Mammary epithelial cell (primary cell): ENCODE results near the gene PLBD2.

Experiments
- EZH2 ChIP-seq: IDR thresholded peaks from 2 replicates; pipeline ENCODE4 v1.6.1; 2012; ENCODE audit warnings: low read length, inconsistent platforms, borderline replicate concordance
- TF ChIP-seq, protein P1 (sequence below), 2 donors: IDR thresholded peaks in 1 of 2; conservative IDR thresholded peaks in 1 of 2; 2 replicates each; pipeline ENCODE4 v1.5.1; 2011 to 2012; ENCODE audit warnings: inconsistent platforms in 2 of 2, low read length in 2 of 2, mild to moderate bottlenecking in 2 of 2, control low read depth in 1 of 2, low read depth in 1 of 2; ENCODE audit not compliant: insufficient read depth in 1 of 2; ENCODE audit errors: extremely low read depth in 1 of 2

GRCh38 chr12:113329022-113329790 lies 29.2 kb upstream of the PLBD2 start:
- TF ChIP-seq, protein P1, sequence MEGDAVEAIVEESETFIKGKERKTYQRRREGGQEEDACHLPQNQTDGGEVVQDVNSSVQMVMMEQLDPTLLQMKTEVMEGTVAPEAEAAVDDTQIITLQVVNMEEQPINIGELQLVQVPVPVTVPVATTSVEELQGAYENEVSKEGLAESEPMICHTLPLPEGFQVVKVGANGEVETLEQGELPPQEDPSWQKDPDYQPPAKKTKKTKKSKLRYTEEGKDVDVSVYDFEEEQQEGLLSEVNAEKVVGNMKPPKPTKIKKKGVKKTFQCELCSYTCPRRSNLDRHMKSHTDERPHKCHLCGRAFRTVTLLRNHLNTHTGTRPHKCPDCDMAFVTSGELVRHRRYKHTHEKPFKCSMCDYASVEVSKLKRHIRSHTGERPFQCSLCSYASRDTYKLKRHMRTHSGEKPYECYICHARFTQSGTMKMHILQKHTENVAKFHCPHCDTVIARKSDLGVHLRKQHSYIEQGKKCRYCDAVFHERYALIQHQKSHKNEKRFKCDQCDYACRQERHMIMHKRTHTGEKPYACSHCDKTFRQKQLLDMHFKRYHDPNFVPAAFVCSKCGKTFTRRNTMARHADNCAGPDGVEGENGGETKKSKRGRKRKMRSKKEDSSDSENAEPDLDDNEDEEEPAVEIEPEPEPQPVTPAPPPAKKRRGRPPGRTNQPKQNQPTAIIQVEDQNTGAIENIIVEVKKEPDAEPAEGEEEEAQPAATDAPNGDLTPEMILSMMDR (conservative IDR thresholded peaks at IDR 0.05 in 1 of 2, IDR thresholded peaks at IDR 0.05 in 1 of 2; ENCODE audit: extremely low read depth in 1 of 2, insufficient read depth in 1 of 2, low read depth in 1 of 2, low read length in 2 of 2), result no peak
- TF ChIP-seq EZH2, result no peak
